Measurements from ENCODE around the gene ADAMTS9. TPM values are rescaled to one million over a fixed set of nuclear protein-coding genes. Genes with fewer than 3 reads are reported as not detected.

ADAMTS9 gene
- polyA plus RNA-seq, 1 experiment: 1.1 TPM

- Histone ChIP-seq H3K27me3 (ENCODE audit: control insufficient read depth, insufficient read depth, low read length) (peaks cover 13% of the 10 kb centered on the region), H3K9me3 (ENCODE audit: control insufficient read depth, insufficient read depth, low read length) (no peaks in the 10 kb centered on the region), H3K27ac (ENCODE audit: low read depth, low read length) (no peak overlapping the region), H3K4me3 (ENCODE audit: low read depth, low read length) (no peak overlapping the region)
- ChIA-PET CTCF (interaction anchor here (3.7 kb wide), 1 partner anchor 11 kb away, joined by 23 read pairs; no protein-coding TSS in a partner anchor), POLR2A (no interaction called here)
- TF ChIP-seq CTCF (IDR thresholded peaks at IDR 0.05; ENCODE audit: low read depth, low read length): no peak
- DNase-seq (ENCODE audit: low read depth, low spot score): no peak
Measured at GRCh38 chr3:64541803-64542202, 146.0 kb downstream of the ADAMTS9 start.

GRCh38 chr3:64539451-64540196 lies 148.2 kb downstream of the ADAMTS9 start:
- ChIA-PET CTCF (interaction anchor here (3.7 kb wide), 1 partner anchor 9 kb away, joined by 23 read pairs; no protein-coding TSS in a partner anchor), POLR2A (interaction anchor here (0.6 to 1.2 kb wide), 2 partner anchors 38 to 1990 kb away, joined by 3 read pairs; no protein-coding TSS in a partner anchor)
- Histone ChIP-seq H3K27ac (ENCODE audit: low read depth, low read length) (peak overlapping the region; percentile 40), H3K4me3 (ENCODE audit: low read depth, low read length) (no peak overlapping the region; the same call in 1 of the 2 replicates), H3K9me3 (ENCODE audit: control insufficient read depth, insufficient read depth, low read length) (no peaks in the 10 kb centered on the region), H3K27me3 (ENCODE audit: control insufficient read depth, insufficient read depth, low read length) (peaks cover 7% of the 10 kb centered on the region)
- peak; percentile 78 for DNase-seq (ENCODE audit: low read depth, low spot score)
- no peak for TF ChIP-seq CTCF (IDR thresholded peaks at IDR 0.05; ENCODE audit: low read depth, low read length)

- Histone ChIP-seq H3K9me3 (ENCODE audit: control insufficient read depth, insufficient read depth, low read length) (no peaks in the 10 kb centered on the region), H3K27ac (ENCODE audit: low read depth, low read length) (no peak overlapping the region), H3K4me3 (ENCODE audit: low read depth, low read length) (no peak overlapping the region), H3K27me3 (ENCODE audit: control insufficient read depth, insufficient read depth, low read length) (peaks cover 20% of the 10 kb centered on the region)
- CTCF ChIA-PET: no interaction called here
- no peak for DNase-seq (ENCODE audit: low read depth, low spot score)
- POLR2A ChIA-PET: no interaction called here
- TF ChIP-seq CTCF (IDR thresholded peaks at IDR 0.05; ENCODE audit: low read depth, low read length): no peak
Measured at GRCh38 chr3:64536166-64536565, 151.6 kb downstream of the ADAMTS9 start.

GRCh38 chr3:64533617-64534317 lies 154.0 kb downstream of the ADAMTS9 start:
- no peaks in the 10 kb centered on the region for H3K9me3 ChIP-seq (ENCODE audit: control insufficient read depth, insufficient read depth, low read length)
- no peak overlapping the region for H3K27ac ChIP-seq (ENCODE audit: low read depth, low read length)
- POLR2A ChIA-PET: no interaction called here
- CTCF ChIA-PET: interaction anchor here (0.6 to 6.8 kb wide), 42 partner anchors 11 to 1221 kb away, joined by 3 to 107 read pairs (median 4); no protein-coding TSS in a partner anchor
- peaks cover 19% of the 10 kb centered on the region for H3K27me3 ChIP-seq (ENCODE audit: control insufficient read depth, insufficient read depth, low read length)
- H3K4me3 ChIP-seq (ENCODE audit: low read depth, low read length): no peak overlapping the region
- peak; percentile 80 for DNase-seq (ENCODE audit: low read depth, low spot score)
- TF ChIP-seq CTCF (IDR thresholded peaks at IDR 0.05; ENCODE audit: low read depth, low read length): peak; percentile 91

Measured in AG04450 (cell line).